Left ventricle myocardium superior (tissue), 1 donor: ENCODE measurements around the gene DIDO1. TPM values are rescaled to one million over a fixed set of nuclear protein-coding genes. Genes with fewer than 3 reads are reported as not detected.
A peak's percentile ranks its signal among the peaks of the same experiment; 100 is the strongest.

Experiments
- ATAC-seq: fragments of 200-7000 bp; cut with Tn5 transposase; one replicate; pipeline ENCODE4 v1.9.1; 2020; ENCODE audit warnings: mild to moderate bottlenecking, moderate library complexity
- DNase-seq: peaks from one replicate; pipeline ENCODE4 v3.0.0-alpha.2; 2020
- intact Hi-C: fragments of 100-400 bp; cut with micrococcal nuclease; formaldehyde crosslinking; loops from one replicate; pipeline ENCODE4 v1.11.0; 2022
- total RNA-seq: library from RNA; stranded (reverse); fragmentation: NEBNext Ultra II Directional; extraction: Animal tissue kit (Norgen Biotek cat#: 25700); gene quantifications from one replicate; pipeline ENCODE4 v1.2.1, GENCODE V29; 2021
- donor health status: DM: no; HTN: yes; CAD: no; lungs with severe emphysema.

The DIDO1 gene
- total RNA-seq, 1 donor from 2014 or later: 38.3 TPM

GRCh38 chr20:62918831-62919230, 7.5 kb downstream of the DIDO1 start:
- no peak for DNase-seq
- intact Hi-C loops: no loop called here
- no peak for ATAC-seq

- intact Hi-C loops: no loop called here
- no peak for DNase-seq
- no peak for ATAC-seq
Measured at GRCh38 chr20:62918147-62918546, 8.2 kb downstream of the DIDO1 start.

GRCh38 chr20:62917720-62918119, 8.6 kb downstream of the DIDO1 start:
- ATAC-seq (no peak), DNase-seq (no peak)
- intact Hi-C loops: no loop called here

GRCh38 chr20:62916703-62917476, 9.4 kb downstream of the DIDO1 start:
- intact Hi-C loops: no loop called here
- no peak for DNase-seq
- ATAC-seq: no peak

- DNase-seq (no peak), ATAC-seq (peak; percentile 74)
- intact Hi-C loops: no loop called here
Measured at GRCh38 chr20:62914970-62915457, 11.3 kb downstream of the DIDO1 start.

- peak; percentile 21 for ATAC-seq
- intact Hi-C loops: no loop called here
- DNase-seq: no peak
Measured at GRCh38 chr20:62914436-62914835, 11.9 kb downstream of the DIDO1 start.

- intact Hi-C loops: no loop called here
- DNase-seq (no peak), ATAC-seq (no peak)
Measured at GRCh38 chr20:62913043-62913630, 13.2 kb downstream of the DIDO1 start.

- DNase-seq (no peak), ATAC-seq (no peak)
- intact Hi-C loops: no loop called here
Measured at GRCh38 chr20:62911701-62912280, 14.5 kb downstream of the DIDO1 start.

GRCh38 chr20:62910777-62911497, 15.4 kb downstream of the DIDO1 start:
- no peak for ATAC-seq
- no peak for DNase-seq
- intact Hi-C loops: no loop called here

GRCh38 chr20:62910217-62910766, 16.0 kb downstream of the DIDO1 start:
- ATAC-seq (no peak), DNase-seq (no peak)
- intact Hi-C loops: no loop called here

GRCh38 chr20:62908971-62909791, 17.1 kb downstream of the DIDO1 start:
- DNase-seq (no peak), ATAC-seq (no peak)
- intact Hi-C loops: no loop called here

- no peak for ATAC-seq
- intact Hi-C loops: no loop called here
- DNase-seq: no peak
Measured at GRCh38 chr20:62907384-62908317, 18.7 kb downstream of the DIDO1 start.

GRCh38 chr20:62906647-62907375, 19.5 kb downstream of the DIDO1 start:
- ATAC-seq (no peak), DNase-seq (no peak)
- intact Hi-C loops: no loop called here

- intact Hi-C loops: no loop called here
- peak; percentile 69 for DNase-seq
- ATAC-seq: peak; percentile 79
Measured at GRCh38 chr20:62906209-62906608, 20.1 kb downstream of the DIDO1 start.

GRCh38 chr20:62905536-62906117, 20.7 kb downstream of the DIDO1 start:
- intact Hi-C loops: no loop called here
- no peak for ATAC-seq
- DNase-seq: no peak

GRCh38 chr20:62902926-62903615, 23.2 kb downstream of the DIDO1 start:
- intact Hi-C loops: no loop called here
- DNase-seq: no peak
- no peak for ATAC-seq
